NCI-H1048 (cell line): ENCODE measurements around the gene DIP2C.
"Not testable (repeated sequence)": the region's sequence is repeated elsewhere in the genome, so short reads cannot be mapped to it uniquely, and the experiment has no call there.

Source experiments
- DNase-seq: peaks from one replicate; lab custom pipeline; 2025; lab: John Stamatoyannopoulos, UW

Gene DIP2C

DNA sequence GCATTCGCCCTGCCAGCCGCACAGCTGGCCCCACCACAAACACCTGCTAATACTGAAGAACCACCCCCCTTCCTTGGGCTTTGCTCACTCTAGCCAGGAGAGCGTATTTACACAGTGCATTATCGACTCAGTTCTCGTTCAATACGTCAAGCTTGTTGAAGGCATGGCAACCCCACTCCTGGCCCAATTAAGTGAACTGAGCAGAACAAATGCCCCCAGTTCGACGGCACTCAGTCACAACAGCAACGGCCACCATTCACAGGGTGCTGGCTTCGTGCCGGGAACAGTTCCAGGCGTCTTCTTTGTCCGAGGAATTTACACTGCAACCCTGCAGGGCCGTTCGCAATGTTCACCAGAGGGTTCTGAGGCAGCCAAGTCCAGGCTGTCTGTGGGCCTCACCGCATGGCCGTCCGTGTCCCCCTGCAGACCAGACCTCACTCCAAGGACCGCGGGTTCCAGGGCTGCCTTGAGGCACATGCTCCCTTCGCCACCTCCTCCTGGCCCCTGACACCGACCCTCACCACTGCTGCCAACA is 175.3 kb downstream of the DIP2C start:
- no peak for DNase-seq

DNA sequence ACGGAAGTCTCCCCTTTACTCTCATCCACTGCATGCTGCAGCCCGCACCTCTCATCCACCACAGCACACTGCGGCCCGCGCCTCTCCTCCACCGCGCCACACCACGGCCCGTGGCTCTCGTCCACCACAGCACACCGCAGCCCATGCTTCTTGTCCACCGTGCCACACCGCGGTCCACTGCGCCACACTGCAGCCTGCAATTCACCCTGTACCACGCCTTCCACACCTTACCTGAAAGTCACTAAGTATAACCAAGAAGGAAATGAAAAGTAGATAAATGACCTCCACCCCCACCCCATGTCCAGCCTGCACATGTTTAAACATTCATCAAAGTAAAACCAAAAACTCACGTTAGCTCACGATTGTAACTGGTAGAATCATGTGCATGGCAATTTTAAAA is 176.1 kb downstream of the DIP2C start:
- no peak for DNase-seq

- not testable (repeated sequence) for DNase-seq
Observed at GRCh38 chr10:512661-513060, 176.8 kb downstream of the DIP2C start.

DNA sequence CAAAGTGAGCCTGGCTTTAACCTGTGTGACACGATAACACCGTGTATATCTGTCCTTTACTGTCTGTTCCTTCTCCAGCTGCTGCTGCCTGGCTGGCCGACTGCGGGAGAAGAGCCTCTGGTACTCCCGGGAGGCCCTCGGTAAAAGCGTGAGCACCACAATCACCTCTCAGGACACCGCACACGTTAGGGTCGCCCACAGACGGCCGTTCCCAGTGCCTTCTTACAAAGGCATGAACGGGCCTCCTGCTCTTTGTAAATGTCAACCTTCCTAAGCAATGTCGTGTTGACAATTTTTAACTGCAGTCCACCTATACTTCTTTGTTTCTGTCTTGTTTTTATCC is 177.6 kb downstream of the DIP2C start:
- DNase-seq: no peak

DNA sequence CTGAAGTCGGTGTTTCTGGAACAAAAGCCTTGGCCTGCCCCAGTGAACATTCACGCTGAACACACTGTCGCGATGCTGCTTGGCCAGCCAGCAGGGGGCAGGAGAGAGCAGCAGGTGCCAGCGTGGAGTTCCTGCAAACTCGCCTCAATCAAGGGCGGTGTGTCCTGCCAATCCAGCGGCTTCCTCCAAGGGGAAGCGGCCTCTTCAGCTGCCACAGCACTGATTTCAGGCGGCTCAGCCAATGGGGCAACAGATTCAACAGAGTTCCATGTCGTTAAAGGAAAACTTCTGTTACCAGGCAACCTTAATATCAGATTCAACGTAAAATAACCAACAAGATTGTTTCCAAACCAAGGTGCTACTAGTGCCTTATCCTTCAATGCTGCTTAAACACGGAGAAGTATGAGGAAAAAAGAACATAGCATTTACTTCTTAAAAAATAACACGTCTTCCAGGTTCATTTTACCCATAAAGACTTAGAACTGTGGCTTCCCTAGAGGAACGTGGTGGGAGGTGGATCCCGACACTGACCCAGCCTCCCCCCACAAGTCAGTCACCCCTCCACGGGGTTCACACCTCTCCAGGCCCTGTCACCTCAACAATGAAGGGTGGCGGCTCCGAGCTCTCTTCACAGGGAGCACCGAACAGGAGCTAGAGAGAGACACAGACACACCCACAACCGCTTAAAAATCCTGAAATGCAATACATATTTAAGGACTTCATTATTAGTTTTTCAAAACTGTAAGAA is 178.2 kb downstream of the DIP2C start:
- peak; percentile 61 for DNase-seq

DNA sequence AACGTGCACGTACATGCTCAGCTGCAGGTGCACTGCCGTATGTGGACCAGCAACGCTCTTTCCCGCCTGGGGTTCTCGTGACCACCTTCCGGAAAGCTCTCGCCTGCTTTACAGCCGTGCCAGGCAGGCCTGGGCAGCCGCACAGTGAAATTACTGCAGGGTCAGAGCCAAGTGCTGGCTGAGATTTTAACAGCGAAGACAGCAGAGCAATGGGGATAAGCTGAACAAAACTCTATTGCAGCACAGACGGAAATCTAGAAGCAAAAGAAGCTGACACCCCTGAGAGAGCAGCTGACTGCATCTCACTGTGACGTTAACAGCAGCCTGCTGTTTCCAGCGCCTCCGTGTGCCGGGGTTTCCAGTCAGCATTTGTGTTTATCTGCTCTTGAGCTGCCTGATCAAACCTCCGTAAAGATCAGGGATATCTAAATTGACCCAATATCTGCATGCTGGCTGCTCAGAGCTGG is 179.0 kb downstream of the DIP2C start:
- no peak for DNase-seq

GRCh38 chr10:509361-510102 is 179.9 kb downstream of the DIP2C start:
- DNase-seq: no peak

- no peak for DNase-seq
Observed at GRCh38 chr10:508726-509125, 180.7 kb downstream of the DIP2C start.

DNA sequence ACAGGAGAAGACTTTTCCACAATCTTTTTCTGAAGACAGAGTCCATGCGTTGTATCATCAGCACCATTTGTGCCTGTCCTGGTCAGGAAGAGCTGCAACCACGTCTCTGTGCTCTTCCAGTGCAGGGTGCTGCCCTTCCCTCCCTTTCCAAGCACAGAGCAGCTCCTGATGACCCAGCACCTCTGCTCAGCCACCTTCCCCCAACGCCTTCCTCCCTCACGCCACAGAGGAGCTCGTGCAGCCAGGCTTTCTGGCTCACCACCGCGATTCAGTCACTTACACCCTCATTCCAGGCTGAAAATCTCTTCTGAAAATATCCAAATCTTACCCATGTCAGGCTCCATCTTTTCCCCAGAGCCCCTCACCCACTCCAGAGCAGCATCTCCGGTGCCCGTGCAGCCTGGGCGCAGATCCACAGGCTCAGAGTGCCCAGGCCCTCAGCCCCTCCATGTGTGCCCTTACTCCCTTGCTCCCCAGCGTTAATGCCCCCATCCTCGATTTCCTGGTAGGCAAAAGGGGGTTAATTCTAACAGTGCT is 181.5 kb downstream of the DIP2C start:
- no peak for DNase-seq

DNA sequence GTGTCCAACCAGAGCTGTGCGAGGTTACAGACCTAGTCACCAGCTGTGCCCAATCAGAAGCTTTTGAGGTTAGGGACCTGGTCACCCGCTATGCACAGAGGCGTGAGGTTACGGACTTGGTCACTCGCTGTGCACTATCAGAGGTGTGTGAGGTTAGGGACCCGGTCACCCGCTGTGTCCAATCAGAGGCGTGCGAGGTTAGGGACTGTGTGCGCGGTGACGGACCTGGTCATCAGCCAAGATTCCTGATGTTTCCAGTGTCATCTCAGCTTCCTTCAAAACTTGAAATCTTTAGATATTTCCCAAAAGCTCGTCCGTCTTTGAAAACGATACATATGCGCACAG is 182.1 kb downstream of the DIP2C start:
- DNase-seq: no peak

GRCh38 chr10:506451-507354 is 182.8 kb downstream of the DIP2C start:
- no peak for DNase-seq

DNA sequence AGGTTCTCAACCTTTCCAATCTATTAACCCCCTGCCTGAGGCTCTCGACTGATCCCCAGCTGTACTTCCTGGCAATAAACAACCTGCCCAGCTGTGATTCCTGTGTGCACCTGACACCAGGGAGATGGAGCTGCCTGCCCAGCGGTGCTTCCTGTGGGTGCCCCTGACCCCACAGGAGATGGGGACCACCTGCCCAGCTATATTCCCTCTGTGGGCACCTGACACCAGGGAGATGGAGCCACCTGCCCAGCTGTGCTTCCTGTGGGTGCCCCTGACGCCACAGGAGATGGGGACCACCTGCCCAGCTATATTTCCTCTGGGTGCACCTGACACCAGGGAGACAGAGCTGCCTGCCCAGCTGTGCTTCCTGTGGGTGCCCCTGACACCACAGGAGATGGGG is 184.0 kb downstream of the DIP2C start:
- DNase-seq: no peak

DNA sequence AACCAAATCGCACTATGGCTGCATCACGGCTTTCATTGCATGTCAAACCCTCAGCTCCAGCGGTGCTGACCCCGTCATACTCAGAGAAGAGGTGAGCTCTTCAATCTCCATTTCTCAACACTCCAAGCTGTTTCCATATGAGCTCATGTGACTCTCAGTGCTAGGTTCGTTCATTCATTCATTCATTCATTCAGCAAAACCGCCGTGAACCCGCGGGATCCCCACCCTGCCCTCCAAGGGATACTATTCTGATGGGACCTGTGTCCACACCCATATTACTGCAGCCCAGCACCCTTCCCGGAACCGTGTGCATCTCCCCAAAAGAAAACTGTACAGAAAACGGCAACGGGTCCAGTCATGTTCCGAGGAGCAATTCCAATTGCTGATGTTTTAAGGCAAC is 184.7 kb downstream of the DIP2C start:
- no peak for DNase-seq

GRCh38 chr10:504121-504611 is 185.3 kb downstream of the DIP2C start:
- no peak for DNase-seq

DNA sequence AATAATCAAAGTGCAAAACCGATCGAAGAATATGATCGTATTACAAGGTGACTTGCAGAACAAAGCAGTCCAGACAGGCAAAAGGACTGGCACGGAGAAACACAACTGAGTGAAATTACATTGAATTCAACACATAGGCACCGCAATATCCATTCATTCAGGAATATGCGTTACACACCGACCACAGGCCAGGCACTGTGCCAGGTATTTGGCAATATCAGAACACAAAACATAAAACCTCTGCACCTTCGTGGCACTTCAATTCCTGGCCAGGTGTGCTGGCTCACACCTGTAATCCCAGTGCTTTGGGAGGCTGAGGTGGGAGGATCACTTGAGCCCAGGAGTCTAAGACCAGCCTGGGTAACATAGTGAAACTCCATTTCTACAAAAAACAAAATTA is 187.9 kb downstream of the DIP2C start:
- DNase-seq: no peak

DNA sequence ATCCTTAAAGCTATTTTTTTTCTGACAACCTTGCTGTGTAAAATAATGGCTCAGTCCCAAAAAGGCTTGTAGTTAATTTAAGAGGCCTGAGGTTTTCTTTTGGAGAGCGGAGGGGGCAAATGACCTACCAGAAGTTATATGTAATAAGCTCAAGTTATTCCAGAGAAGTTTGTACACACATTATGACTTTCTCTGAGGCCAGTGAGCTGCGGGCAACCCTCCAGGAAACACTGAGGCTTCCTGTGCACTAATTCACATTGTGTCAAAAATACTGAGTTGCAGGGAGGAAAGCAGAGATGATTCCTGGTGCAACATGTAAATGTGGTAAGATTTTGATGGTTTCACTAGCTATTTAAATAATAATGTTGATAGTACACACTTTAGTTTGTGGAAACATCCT is 188.6 kb downstream of the DIP2C start:
- no peak for DNase-seq

DNA sequence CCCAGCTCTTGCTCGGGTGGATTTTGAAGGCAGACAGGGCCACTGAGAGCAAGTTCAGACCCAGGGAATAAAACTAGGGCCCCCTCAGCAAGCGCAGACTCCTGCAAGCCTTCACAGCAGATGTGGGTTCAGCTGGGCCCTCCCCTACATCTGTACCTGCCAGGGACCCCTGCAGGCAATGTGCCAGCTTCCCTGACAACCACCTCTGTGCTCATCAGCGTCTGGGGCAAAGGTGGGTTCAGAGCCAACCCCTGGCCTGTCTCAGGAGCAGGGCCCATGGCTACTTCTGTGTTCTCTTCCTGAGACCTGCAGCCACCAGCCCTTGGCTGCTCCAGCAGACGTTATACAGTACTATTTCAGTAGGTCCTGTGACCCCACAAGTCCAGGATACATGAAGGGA is 189.5 kb downstream of the DIP2C start:
- DNase-seq: no peak

DNA sequence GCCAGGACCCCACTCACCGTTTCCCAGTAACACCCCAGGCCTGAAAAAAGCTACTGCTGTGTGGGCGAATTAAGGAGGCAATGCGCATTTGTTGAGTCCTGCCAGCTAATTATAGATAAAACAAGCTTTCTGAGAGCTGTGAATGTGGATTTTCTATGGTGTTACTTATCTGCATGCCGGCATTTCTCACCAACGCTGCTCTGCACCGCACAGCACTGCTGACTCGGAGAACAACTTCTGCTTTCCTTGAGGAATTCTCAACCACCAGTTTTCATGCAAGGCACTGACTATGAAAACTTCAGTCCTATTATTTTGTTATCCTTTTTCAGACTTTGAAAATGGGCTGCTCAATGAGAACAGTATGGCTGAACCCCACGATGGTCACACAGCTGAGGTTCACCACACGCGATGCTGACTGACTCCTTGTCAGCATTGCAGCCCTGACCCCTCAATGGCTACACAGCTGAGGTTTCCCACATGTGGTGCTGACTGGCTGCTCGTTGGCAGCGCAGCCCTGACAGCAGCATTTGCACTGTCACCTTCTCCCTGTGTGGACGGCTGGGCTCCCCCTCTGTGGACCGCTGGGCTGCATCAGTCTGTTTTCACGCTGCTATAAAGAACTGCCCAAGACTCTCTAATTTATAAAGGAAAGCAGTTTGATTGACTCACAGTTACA is 190.6 kb downstream of the DIP2C start:
- no peak for DNase-seq

DNA sequence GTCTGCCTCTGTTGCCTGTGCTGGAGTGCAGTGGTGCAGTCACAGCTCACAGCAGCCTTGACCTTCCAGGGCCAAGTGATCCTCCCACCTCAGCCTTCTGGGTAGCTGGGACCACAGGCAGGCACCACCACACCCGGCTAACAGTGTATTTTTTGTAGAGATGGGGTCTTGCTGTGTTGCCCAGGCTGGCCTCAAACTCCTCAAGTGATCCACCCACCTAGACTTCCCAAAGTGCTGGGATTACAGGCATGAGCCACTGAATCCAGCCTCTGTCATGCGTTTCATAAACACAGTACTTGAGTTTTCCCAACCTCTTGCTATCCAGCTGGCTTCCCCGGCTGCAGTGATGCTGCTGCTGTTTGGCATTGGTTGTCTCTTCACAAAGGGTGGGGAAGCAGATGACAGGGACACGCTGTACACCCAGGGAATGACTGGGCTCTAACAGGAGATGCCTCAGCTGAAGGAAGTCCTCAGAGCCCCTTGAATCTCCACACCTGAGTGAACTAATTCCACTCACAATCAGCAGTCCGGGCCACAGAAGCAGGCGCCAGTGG is 191.5 kb downstream of the DIP2C start:
- DNase-seq: no peak

DNA sequence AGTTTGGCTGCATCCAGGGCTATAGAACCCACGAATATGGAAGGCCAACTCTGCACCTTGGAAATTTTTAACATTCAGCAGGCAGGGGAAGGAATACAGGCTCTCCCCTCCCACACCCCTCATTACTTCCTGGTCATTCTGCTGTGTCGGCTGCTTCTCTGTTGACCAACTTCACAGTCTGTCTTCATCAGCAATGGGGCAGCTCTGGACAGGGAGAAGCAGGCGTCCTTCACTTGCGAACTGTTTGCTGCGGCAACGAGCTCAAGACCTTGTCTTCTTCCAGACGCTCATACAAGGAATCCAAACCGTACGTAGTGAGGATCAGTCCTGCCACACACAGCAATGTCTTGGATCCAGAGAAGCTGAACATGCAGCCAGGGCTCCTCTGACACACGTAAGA is 192.2 kb downstream of the DIP2C start:
- no peak for DNase-seq

- DNase-seq: no peak
Observed at GRCh38 chr10:494556-494955, 194.9 kb downstream of the DIP2C start.
